ENCODE measurements around the gene LPAR1.

LPAR1 gene

DNA sequence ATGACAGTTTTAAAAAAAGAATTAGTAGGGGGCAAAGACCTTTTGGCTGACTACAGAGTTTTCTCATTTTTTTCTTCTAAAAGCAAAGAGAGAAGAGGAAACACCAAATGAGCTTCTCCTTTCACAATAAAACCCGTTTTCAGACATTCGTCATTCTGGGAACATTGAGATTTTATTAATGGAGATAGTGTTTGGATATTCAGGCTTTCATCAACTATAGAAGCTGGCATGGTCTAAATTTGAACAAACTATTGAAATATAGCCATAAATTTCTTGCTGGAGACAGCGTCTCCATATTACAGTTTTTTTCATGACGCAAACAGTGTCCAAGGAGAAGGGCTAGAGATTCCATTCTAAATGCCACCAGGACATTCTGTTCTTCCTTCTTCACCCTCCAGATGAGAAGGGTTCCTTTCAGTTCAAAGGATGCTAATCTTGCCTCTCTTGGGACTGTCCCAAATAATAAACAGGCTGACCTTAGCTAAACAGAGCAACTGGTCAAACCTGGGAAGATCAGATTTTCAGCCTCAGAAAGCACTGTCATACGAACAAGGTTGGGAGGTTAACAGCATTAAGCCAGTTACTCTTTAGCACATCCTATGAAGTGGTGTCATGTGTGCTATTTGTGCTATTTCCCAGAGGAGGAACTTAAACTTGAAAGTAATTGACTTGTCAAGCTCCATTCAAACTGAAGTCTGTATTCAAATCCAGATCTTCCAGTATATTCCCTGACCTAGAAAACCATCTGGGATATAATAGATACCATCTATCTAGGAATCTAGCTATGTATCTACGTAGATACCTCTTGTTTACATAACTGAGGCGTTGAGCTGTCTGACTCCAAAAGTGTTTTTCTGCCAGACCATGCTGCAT is 125.6 kb downstream of the LPAR1 start:
- DNase-seq, result no peak

DNA sequence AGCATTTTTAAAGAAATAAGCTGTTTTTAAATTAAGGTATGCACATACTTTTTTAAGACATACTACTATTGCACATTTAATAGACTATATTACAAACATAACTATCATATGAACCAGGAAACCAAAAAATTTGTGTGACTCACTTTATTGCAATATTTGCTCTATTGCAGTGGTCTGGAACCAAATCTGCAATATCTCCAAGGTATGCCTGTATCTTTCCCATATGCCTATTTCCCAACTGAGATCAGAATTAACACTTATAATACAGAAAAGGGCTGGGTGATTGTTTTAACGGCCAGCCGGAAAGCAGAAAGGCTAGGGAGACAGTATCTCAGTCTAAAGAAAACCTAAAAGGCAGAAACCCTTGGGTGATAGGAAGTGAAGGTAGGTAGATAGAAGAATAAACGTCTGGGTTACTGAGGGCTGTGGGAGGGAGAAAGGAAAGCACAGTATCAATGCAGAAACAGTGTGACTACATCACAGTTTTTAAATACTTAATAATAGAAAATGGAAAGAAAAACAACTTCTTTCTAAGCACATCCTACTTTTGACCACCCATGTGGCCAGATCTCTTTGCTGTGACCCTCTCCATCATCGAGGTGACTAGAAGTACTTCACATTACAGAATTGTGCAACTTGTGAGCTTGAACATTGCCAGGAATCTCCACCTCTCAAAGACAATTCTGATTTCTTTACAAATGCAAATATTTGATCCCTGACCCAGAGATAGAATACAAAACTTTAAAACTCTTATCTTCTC is 126.4 kb downstream of the LPAR1 start:
- DNase-seq, result no peak

DNA sequence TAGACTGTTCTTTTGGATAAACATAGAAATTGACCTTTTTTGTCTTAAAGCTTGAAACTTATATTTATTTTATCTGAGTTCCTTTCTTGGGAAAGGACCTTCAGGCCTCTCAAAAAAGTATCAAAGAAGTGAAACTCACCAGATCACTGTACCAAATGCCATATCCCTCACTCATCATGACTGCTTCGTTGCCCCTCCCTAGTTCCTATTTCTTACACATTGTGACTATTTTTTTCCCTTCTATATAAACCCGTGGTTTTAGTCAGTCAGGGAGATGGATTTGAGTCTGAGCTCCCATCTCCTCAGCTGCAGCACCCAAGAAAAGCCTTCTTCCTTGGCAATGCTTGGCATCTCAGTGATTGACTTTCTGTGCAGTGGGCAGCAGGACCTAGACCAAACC is 129.4 kb downstream of the LPAR1 start:
- no peak for DNase-seq

DNA sequence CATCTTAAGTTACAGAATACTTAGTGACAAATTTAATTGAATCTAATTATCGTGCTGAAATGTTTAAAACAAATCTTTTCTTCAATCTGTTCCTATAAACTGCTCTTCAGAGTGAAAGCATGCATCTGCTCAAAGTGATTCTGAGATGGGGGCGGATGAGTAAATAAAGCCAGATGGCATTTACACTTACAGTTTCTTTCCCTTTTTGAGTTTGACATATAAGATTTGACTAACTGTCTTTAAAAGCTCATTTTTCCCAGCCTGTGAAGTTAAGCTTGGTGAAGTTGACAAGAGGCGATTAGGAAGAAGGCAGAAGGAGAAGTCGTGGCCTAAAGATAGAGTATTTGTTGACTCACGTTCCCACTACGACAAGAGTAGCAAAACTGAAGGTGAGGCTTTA is 137.4 kb downstream of the LPAR1 start:
- DNase-seq, result no peak

DNA sequence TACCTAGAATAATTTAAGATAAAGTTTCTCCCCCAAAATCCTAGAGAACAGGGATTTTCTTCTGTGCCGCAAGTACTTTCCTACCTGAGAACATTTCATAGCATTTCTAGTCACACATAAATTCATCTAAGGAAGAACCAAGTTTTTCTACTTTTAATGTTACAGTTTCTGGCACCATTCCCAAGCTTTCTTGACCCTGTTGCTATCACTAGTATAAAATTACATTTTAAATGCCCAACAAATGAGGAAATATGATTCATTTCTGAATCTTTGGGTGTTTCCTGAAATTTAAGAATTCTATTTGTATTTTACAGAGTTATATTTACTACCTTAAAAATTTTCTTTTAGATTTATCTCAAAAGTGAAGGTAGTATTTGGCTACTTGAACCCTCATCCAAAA is 137.8 kb downstream of the LPAR1 start:
- no peak for DNase-seq

DNA sequence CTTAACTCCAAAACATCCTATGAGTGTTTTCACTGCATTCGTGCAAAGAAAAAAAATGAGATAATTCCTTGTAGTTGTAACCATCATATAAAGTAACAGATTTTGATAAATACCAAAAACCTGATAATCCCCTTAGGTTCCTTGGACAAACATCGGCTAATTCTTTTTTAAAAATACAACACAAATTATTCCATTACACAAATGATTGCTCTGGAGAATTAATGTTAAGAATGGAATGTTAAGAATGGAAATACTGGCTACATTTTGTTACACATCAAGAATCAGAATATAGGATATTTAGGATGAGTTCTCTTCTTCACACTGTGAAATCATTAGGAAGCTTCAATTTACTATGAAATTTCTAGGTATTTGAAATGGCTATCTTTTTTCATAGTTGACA is 139.4 kb downstream of the LPAR1 start:
- DNase-seq, result no peak

DNA sequence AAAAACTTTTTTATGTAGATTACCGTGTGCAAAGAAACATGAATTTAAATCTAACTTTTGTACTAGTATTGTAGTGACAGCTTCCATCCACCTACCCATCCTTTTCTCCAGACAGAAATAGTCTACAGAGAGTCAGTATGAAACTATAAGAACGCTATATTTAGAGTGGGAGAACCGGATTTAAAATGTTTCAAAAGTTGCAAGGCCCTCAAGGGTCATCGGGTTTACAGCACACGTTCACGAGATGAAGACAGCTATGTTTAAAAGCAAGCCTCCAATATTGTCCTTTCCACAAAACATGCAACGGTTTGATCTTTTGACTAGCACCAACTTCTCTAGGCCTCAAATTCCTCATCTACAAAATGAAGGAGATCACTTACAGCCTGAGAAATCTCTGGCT is 139.9 kb downstream of the LPAR1 start:
- DNase-seq, result no peak

DNA sequence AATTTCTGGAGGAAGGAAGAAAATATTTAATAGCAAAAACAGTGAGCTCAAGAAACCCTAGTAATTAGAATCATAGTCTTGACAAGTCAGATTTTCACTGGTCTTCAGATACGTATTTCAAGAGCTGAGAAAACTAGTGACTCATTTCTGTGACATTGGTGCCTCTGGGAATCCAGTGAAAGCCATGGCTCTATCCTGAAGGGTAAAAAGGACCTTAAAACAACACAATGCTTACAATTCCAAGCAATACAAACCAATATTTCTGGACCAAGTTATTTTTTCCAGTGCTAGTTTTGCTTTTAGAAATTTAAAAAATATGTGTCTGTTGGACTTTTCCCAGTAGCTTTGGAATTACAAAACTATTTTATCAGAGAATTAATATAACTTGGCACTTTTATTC is 140.3 kb downstream of the LPAR1 start:
- DNase-seq, result no peak

DNA sequence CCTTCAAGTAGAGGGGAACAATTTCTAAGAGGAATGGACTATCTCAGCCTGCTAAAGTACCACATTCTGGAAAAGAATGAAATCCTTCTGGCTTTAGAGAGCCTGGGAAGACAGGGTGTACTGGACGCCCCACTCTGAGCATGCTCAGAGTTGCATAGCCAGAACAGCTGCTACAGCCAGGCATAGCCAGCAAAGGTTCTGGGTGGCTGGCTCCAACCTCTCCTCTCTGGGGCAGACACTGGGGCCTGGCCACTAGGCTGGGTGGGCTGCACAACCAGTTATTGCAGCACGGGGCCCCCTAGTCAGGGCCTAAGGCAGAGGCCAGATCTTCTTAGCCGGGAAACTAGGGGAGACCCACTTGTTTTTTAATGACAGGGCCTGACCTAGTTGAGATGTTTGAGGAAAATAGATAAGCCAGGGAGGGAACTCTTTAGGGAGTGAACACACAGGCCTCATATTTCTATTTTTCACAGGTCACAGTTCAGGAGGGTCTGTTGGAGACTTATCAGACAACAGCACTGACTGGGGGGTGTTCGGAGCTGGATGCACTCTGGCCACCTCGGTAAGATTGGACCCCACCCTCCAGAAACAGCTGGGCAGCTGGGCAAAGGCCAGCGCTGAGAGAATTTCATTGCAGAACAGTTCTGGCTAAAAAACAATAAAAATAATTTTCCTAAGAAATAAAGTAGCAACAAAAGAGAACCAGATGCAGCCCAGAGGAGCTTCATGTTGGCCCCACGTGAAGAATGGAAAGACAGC is 142.9 kb downstream of the LPAR1 start:
- no peak for DNase-seq

DNA sequence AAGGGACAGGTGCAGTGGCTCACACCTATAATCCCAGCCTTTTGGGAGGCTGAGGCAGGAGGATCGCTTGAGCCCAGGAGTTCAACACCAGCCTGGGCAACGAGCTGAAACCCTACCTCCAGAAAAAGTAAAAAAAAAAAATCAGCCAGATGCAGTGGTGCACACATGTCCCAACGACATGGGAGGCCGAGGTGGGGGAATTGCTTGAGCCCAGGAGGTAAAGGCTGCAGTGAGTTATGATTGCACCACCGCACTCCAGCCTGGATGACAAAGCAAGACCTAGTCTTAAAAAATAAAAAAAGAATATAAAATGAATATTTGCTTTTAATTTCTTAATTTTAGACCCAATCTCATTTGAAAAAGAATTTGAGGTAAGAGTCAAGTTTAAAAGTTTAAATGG is 143.5 kb downstream of the LPAR1 start:
- no peak for DNase-seq

DNA sequence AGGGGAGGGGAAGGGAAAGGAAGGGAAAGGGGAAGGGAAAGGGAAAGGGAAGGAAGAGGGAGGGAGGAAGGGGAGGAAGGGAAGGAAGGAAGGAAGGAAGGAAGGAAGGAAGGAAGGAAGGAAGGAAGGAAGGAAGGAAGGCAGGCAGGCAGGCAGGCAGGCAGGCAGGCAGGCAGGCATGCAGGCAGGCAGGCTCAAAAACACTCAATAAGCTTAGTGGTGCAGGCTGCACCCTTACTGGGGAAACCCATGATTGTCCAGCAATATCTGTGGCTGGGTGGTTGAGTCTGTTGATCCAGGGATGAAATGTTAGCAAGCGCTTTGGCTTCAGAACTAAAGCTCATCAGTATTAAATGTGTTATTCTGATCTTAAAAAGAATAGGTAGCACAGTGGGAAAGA is 145.6 kb downstream of the LPAR1 start:
- no peak for DNase-seq

DNA sequence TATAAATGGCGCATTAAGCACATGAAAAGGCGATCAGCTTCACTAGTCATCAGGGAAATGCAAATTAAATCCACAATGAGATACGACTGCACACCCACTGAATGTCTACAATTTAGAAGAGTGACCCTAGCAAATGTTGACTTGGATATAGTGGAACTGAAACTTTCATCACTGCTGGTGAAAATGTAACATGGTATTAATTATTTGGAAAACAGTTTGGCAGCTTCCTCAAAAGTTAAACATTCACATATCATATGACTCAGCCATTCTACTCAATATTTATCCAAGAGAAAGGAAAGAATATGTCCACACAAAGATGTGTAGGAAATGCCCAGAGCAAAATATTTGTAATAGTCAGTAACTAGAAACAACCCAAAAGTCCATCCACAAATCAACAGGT is 146.5 kb downstream of the LPAR1 start:
- peak; percentile 54 for DNase-seq

DNA sequence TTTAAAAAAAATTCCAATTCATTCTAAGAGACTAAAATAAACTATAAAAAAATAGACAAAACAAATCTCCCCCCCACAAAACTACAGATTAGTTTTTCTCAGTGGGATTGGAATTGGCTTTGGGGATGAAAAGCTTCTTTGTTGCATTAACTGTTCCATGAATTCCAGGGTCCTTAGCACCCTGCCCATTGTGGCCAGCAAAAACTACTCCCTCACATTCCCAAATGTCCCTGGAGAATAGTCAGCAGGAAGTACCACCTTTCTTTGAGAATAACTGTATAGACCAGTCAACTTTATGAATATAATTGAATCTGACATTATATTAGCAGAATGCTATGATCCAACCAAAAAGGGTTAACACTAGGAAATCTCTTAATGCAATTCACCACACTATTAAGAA is 147.9 kb downstream of the LPAR1 start:
- no peak for DNase-seq

DNA sequence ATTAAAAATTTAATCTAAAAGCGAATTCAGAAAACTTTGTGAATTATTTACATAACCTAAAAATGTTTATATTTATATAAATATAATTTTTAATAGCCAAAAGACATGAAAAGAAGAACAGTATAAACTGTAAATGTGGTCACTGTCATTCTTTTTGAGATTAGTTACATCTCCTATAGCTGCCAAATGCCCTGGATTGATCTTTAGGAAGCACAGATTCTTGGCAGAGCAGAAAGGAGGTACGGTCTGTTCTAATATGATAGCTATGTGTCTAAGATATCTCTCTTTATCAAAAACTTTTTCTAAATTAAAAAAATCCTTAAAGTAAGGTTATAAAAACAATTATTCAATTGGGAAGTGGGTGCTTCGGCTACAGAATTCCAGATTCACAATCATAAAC is 151.0 kb downstream of the LPAR1 start:
- no peak for DNase-seq

DNA sequence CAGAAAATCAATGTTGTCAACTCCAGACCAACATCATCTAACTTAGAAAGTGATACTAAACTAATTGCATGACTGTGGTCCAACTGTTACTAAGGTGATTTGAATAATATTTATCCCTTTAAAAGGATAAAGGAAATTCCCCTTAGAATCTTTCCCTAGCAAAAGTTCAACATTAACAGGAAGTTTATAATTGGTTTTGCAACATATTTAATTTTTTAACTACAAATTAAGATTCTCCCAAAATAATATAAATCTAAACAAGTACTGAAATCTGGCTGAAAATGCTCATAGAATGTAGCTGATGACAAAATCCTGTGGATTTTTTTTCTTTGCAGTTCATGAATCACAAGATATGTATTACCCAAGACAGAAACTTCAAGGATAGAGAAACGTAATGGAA is 151.4 kb downstream of the LPAR1 start:
- no peak for DNase-seq

DNA sequence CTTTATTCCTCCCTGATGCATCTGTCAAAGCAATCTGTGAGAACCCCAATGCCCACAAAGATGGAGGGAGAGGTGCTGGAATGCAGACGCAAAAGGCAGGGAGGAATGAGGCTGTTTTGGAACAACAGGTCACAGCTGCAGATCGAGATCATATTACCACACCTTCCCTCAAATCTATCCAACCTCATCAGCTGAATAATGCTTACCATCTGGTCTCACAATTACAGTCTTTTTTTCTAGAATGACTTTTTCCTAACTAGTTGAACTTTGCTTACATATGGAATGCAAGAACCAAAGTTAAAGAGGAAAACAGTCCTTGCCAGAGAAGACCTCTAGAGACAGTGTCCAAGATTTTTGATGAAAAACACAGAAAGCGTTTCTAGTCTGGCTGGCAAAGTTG is 158.1 kb downstream of the LPAR1 start:
- no peak for DNase-seq

DNA sequence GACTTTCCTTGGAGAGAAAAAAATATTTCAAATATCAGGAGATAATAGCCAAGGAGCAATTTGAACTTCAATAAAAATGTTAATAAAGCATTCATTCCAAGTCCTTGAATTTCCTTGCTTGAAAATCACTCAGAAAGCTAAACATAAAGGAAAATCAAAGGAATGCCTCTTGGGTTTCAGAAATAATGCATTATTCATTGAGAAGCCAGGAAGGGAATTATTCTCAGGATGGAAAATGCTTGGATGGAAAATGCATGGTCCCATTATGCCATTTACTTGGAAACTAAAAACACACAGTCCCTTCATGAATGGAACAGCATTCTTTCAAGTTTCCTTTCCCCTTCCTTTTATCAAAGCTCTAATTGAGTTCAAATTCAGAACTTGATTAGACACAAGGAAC is 160.9 kb downstream of the LPAR1 start:
- DNase-seq, result no peak

DNA sequence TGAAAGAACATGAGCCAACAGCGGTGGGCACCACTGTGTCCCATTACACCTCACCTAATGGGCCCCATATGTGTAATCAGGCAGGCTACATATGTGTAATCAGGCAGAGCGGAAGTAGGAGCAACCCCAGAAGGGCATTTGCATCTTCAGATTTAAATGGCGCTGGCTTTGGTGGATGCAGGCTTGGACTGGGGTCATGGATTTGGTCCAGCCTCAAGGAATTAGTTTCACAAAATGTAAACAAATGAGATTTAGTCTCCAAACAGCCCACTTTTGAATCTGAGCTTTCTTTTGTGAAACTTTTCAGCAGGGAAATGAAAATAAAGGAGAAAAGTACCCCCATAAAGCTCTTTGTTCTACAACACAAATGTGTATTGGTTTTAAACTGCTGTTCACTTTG is 161.3 kb downstream of the LPAR1 start:
- DNase-seq, result no peak

DNA sequence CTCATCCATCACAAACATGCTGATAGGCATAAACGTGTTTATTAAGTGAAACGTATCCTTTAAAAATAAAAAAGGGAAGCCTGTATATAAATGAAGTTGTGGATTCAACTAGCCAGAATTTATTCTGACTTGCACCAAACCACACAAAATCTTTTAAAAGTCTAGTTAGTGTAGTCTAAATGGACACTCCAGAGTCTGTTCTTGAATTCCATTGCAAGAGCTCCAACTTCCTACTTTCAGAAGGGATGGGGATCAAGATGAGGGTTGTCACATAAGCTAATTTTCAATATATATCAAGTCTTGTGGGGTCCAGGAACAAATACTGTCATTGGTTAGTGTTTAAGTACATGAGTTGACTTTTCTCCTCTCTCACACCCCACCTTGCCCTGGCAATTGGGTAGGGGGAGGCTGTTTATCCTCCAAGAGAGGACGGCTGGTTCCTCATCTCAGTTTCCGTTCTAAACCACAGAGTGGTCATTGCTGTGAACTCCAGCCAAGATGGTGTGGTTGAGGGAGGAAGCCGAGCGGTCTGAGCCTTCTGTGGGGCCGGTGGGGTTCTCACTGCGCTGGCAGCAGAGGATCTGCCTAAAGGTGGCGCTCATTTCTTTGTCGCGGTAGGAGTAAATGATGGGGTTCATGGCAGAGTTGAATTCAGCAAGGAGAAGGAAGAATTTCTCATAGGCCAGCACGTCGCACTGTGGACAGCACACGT is 163.2 kb downstream of the LPAR1 start:
- DNase-seq, result no peak

DNA sequence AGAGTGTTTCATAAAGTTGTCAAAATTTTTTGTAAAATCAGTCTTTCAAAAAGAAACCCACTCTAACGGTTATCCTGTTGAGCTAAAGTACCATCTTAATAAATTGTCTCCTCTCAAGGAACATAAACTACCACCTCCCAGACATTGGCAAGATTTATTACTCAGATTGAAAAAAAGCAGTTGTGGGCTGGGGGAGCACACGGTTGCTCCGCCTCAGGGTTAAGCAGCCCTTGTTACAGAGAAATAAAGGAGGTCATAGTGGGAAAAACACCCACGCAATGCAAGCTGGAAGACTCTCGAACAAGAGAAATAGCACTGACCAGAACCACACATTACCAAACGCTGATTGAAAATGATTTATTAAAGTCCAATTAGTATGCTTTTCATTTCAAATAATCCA is 165.3 kb downstream of the LPAR1 start:
- DNase-seq, result no peak

DNA sequence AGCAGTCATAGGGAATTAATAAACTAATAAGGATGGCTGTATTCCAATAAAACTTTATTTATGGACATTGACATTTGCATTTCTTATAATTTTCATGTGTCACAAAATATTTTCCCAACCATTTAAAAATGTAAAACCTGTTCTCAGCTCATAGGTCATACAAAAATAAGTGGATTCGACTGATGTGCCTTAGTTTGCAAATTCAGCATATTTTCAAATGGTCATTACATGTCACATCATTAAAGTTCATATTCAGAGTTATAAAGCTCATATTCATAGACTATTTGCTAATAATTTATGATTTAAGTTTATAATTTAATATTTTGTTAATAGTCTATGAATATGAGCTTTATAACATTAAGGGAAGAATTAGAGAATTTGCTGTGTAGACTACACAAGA is 166.5 kb downstream of the LPAR1 start:
- DNase-seq, result no peak

DNA sequence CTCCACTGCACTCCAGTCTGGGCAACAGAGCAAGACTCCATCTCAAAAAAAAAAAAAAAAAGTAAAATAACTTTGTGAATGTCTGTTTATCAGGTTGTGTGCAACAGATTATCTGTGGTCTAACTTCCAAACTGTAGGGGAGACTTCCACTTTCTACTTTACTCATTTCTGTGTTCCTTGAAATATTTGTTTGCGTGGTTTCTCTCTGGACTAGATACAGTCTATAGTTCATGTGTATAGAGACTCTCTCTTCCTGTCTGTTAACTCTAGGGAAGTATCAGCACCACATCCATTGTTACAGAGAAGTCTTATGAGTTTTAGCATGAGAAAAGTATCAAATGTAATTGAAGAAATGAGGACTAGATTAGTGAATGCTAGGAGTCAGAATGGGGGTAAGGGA is 168.3 kb downstream of the LPAR1 start:
- no peak for DNase-seq

DNA sequence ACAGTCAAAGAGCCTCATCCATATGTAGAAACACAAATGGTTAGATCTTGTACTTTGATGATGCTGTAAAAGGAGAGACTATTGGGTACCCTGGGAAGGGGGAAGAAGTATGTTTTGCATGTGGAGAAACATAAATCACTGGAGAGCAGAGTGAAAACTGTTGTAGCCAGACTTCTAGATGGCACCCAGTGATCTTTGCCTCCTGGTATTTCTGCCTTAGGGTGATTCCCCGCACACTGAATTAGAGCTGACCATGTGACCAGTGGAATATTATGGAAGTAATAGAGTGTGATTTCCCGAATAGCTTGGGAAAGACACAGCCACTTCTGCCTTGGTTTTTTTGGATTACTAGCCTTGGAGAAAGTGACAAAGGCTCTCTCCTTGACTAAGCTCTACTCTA is 174.3 kb downstream of the LPAR1 start:
- no peak for DNase-seq
